GM19372 (cell line): ENCODE data around the gene TSPAN9.

Experiments
- ATAC-seq: cut with Tn5 transposase; IDR thresholded peaks from one replicate; pipeline ENCODE4 v1.9.1; 2021; ENCODE audit warnings: mild to moderate bottlenecking, low read depth, moderate library complexity; ENCODE audit not compliant: unreplicated experiment

TSPAN9 gene

DNA sequence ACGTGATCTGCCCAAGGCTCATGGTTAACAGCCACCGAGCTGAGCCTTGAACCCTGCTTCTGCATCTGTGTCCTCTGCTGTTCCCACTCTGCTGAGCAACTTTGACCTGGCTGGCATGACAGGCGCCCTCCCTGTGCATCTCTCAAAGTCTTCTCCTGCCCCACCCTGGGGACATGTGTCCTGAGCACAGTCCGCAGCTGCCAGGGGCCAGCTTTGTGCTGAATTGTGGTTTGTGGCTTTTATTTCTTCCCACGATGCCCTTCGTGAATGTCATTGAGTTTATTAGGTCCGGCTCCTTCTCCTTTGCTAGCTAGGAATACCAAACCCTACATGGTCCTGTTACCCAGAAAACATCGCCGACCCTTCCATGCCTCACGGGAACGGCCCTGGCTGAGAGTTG lies 161.0 kb downstream of the TSPAN9 start:
- ATAC-seq: no peak

DNA sequence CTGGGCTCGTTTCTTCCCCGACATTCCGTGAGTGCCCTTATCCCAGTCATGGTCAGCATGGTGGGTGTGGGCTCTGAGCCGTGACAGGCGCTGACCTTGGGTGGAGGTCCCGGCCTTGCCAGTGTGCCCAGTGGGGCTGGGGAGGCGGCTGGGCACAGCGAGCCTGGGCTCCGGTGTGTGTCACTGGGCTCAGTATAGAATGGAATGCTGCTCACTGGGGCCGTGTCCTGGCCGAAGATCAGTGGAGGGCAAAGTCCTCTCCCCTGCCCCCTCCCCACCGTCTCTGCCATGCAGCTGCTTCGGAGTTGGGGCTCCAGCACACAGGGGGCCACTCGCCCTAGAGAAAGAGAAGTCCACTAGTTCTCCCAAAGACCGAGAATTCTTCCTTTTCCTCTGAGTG lies 164.4 kb downstream of the TSPAN9 start:
- ATAC-seq: no peak

GRCh38 chr12:3242199-3242863 lies 165.2 kb downstream of the TSPAN9 start:
- no peak for ATAC-seq

DNA sequence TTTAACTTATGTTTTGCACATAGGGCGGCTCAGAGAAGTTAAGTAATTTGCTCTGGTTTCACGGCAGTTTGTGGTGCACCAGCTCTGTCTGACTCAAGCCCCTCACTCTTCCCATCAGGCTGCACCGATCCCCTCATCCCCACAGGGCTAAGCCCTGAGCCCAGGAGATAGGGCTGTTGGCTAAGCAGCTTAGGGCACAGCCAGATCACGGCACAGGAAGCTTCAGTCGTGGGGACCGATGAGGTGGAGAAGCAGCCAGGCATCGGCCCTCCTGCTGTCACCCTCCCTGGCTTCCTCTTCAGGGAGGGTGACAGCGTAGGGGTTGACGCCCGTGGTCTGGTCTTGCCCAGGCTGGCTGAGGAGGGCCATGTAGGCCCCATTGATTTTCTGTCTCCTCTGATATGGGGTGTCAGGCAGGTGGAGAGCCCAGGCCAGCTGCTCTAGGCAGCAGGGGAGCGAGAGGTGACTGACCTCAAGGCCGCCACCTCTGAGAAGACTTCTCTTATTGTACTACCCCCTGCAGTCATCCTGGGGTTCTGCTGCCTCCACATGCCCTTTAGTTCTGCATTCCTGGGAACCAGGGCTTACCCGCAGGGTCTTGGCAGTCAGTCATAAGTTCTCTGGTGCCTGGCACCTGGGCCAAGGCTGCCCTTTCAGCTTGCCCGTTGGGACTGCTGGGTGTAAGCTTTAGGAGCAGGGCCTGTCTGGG lies 166.4 kb downstream of the TSPAN9 start:
- ATAC-seq: no peak

DNA sequence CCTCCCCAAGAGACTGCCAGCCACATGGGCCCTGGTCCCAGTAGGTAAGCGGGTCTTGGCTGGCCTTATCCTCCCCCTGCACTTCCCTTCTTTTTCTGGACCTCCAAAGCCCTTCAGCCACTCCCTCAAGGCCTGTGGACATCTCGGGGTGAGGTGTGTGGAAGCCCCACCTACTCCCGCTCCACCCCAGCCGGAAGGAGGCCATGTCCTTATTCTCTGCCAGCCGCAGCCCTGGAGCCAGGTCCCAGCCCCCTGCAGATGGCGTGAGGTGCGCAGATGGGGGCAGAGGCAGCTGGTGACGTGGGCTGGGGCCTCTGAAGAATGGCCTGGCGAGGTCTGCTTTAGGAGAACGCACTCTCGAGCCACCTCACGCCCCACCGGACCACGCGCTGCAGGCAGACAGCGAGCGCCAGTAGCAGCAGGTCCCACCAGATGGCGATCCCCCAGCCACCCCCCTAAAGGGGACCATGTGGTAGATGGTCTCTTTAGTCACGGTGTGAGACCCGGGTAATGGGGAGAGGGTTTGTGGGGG lies 167.1 kb downstream of the TSPAN9 start:
- ATAC-seq: no peak

GRCh38 chr12:3246253-3246652 lies 169.1 kb downstream of the TSPAN9 start:
- no peak for ATAC-seq

DNA sequence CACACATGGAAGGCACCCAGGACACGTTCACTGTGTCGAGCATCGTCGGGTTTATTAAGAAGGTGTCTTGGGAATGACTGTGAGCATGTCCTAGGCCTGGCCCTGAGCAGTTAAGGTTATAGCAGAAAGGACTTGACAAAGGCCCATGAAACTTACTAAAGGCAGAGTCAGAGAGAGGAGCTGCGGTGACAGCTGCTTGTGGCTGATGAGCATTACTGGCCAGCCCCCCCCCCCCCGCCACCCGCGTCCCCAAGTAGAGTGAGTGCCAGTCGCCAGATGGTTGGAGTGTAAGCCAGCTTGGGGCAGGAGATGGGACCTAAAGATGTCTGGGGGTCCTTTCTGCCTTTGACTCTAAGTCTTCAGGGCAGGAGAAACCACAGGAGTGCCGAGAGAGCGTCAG lies 169.9 kb downstream of the TSPAN9 start:
- ATAC-seq: no peak

DNA sequence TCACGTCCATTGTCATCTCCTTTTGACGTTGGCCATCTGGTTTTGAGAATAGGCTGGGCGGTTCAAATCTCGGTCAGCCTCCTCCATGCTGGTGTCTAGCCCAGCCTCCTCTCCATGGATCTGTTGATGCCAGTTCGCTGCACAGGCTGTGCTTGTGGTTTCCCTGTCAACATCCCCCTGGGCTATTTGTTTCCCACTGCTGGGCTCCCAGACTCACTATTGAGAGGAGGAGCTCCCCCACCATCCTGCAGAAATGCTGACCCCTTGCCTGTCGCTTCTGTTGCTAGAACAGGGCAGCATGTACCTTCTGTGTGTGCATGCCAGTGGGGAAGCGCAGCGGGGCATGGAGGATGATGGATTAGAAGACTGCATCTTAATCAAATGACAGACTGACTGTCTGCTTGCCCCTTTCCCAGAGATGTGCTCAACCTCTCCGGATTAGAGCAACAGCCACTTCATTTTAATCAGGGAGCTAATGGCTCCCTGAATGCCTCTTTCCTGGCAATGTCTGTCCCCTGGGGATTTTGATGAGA lies 170.5 kb downstream of the TSPAN9 start:
- ATAC-seq: no peak

GRCh38 chr12:3249081-3249800 lies 172.1 kb downstream of the TSPAN9 start:
- no peak for ATAC-seq

DNA sequence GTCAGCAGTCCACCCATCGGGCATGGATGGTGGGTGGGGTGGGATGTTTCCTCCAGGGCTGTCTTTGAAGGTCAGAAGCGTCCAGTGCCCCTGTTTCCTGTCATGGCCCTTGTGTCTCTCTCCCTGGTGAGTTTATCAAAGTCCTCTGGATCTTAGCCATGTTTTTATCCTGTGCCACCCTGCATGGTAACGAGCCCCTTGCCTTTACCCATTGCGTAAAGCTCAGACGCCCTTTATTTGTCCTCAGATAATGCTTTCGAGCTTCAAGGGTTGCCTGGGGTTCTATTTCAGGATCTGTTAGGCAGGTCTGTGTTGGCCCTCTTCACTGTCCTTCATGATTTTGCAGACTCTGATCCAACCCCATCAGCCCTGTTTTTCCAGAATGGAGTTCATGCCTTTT lies 172.9 kb downstream of the TSPAN9 start:
- no peak for ATAC-seq

- no peak for ATAC-seq
Measured at GRCh38 chr12:3250576-3250975, 173.4 kb downstream of the TSPAN9 start.

DNA sequence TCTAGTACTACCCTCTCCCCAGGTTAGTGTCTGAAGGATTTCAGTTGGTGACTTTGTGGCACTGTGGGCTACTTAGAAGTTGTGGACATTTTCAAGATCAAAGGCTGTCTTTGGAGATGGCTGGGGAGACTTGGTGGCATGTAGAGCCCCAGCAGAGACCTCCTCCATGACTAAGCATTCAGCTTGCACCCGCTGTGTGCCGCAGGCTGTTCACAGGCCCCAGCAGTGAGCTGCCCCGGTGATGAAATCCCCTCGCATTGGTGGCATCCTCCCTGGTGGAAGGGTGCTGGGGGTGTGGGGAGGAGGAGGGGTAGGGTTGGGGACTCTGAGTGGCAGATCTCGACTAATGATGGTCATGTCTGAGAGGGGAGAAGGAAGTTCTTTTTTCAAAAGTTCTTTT lies 173.9 kb downstream of the TSPAN9 start:
- no peak for ATAC-seq

DNA sequence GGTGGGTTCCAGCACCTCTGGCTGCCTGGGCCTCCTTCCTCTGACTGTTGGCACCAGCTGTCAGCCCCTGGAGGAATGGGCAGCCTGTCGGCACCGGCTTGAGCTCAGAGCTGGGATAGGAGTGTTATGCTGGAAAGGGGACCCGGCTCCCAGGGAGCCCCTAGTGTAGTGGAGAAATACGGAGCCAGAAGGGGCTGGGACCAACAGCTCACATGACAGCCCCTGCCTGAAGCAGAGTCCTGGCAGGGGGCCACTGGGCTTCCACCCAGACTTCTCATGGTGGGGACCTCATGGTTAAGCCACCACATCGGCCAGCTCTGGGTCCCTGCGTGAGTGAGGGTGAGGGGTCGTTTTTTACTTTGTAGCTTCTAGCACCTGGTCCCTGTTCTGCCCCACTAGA lies 174.5 kb downstream of the TSPAN9 start:
- ATAC-seq: no peak

DNA sequence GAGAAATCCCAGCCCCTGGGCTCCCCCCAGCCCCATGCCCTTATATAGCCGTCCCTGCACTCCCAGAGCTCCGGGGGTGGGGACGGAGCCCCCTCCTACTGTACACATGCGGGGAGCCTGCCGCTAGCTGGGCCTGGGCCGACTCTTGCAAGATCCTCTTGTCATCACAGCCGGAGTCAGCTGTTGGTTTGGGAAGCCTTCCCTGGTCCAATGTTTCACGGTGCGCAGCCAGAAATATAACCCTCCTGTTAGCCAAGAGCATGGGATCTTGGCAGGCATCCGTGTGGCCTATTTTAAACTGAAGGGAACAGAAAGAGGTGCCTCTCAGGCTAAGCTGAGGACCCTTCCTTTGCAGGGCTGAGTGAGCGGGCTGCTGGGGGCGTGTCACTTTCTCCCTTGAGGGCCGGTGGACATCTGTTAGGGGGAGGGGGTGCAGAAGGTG lies 175.3 kb downstream of the TSPAN9 start:
- ATAC-seq: no peak

- ATAC-seq: no peak
Measured at GRCh38 chr12:3253682-3254275, 176.6 kb downstream of the TSPAN9 start.

DNA sequence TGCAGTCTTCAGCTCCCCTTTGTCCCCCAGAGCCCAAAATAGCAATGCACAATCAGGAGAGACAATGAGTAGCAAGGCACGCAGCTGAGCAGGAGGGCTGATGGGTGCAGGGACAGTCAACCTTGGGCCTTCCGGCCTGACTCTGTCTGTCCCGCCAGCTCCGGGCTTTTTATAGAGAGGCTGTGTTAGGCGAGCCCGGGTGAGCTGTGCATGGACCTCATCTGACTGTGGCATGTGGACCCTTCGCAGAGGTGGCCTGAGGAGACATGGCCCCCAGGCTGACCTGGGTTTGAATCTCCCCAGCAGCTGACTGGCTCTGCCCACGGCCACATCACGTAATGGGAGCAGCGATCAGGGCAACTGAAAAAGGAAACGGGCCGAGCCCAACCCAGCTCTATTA lies 177.9 kb downstream of the TSPAN9 start:
- no peak for ATAC-seq

GRCh38 chr12:3256103-3256631 lies 179.0 kb downstream of the TSPAN9 start:
- no peak for ATAC-seq

GRCh38 chr12:3257411-3257810 lies 180.2 kb downstream of the TSPAN9 start:
- ATAC-seq: no peak

- no peak for ATAC-seq
Measured at GRCh38 chr12:3259973-3260372, 182.8 kb downstream of the TSPAN9 start.

DNA sequence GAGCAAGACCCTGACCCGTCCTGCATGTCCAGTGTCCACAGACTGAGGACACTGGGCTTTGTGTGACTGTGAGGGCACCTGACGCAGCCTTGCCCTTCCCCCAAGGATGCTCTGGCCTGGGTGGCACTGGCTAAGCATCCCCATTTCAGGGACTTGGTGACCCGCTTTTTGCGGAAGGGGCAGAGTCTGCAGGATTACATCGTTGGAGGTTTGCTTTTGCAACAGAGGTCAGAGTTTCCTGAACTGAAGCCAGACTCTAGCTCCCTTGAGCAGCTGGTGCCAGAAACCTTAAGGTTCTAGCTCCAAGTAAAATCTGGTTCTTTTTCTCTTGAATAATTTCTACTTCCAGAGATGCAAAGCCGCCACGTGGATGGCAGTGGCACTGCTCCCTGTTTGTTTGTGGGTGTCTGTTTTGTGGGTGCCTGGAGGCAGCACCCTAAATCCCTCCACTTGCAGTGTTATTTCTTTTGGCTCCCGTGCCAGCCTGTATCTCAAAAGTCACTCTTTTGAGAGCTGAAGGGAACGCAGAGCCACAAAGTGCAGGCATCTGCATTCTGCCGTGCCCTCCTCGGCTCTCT lies 184.7 kb downstream of the TSPAN9 start:
- no peak for ATAC-seq
